ENCODE measurements around the gene IFITM10.

The IFITM10 gene

GRCh38 chr11:1762537-1763302 is 12.3 kb upstream of the IFITM10 start:
- TF ChIP-seq GATA1 (IDR thresholded peaks at IDR 0.05; ENCODE audit: low read depth, low read length) (no peak), POLR2A (IDR thresholded peaks at IDR 0.05; ENCODE audit: low read length) (no peak)
- DNase-seq: peak; percentile 32 to 61

DNA sequence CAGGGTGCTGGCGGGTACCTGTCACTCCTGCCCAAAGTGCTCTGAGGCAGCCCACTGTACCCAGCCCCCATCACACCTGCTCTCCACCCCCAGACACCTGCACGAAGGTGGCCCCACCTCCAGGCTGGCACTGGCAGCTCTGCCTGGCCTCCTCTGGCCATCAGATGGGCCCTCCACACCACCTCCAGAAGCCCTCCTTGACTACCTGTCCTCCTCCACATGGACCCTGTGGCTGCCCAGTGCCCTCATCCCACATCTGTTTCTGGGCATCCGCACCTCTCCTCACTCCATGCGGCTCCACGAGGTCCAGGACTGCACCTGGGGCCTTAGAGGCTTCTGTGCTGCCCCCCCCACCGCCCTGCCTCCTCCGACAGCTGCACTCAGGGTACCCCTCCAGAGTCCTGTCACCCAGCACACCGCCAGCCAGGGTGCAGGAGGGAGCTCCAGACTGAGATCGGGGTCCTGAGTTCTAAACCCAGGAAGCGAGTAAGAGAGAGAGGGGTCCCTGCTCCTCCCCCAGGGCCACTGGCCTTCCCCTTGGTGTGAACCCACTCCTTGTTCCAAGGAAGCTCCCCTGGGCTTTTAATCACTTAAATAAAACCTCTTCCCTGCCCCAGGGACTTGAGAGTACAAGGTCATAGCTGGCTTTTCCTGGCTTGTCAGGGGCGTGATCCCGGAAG is 11.6 kb upstream of the IFITM10 start:
- TF ChIP-seq GATA1 (IDR thresholded peaks at IDR 0.05; ENCODE audit: low read depth, low read length) (no peak), POLR2A (IDR thresholded peaks at IDR 0.05; ENCODE audit: low read length) (no peak)
- DNase-seq: no peak

DNA sequence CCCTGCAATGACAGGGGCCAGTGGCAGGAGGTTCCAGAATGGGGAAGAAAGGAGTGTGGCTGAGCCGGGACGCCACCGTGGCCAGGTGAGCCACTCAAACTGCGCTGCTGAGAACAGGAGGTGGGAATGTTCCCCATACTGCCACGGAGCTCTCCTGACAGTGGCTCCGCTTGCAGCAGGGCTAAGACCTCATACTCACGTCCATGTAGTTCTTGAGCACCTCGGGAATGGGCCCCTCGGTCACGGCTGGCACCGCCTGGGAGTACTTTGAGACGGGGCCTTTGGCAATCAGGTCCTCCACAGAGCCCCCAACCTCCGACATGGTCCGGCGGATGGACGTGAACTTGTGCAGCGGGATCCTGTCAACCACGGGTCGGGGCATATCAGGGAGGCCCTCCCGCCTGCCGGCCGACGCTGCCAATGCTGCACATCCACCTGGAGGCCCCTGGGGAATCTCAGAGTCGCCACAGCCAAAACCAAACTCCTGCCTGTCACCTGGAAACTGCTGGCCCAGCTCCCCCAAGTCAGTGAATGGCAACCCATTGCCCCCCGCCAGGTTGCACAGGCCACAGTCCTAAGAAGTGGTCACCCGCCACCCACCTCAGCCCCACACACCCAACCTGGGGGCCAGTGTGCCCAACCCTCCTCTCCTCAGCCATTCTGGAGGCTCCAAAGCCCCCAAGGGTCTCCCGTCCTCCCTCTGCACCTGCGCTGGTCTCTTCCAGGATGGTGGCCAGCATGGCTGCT is 10.9 kb upstream of the IFITM10 start:
- TF ChIP-seq POLR2A (IDR thresholded peaks at IDR 0.05; ENCODE audit: low read length) (no peak), GATA1 (IDR thresholded peaks at IDR 0.05; ENCODE audit: low read depth, low read length) (no peak)
- no peak for DNase-seq

DNA sequence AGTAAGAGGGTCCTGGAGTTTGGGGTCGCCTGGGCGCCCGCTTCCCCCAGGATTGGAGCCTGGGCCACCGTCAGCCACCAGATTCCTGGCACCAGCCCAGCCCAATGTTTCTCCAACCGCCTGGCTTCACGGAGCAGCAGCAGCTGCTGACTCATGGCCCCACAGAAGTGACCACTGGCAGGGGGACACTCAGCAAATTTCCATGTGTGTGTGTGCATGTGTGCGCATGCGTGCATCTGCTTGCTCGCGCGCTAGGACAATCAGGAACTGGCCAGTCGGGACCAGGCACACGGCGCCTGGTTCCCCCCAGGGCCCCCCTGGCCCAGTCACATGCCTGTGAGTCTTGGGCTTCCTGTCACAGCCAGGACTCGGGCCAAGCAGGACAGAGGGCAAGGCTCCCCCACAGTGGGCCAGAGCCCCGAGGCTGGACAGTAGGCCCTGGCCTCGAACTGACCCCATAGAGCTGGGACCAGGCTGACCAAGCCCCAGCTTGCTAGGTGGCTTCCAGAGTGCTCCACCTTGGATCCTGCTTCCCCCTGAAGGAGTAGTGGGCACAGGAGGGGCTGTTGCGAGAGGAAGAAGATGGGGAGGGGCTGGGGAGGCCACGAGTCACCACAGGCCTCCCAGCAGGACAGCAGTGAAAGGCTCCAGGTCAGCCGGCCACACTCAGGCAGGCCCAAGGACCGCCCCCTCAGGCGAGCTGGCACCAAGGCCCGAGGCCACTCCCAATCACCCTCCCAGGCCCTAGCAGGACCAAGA is 10.1 kb upstream of the IFITM10 start:
- TF ChIP-seq POLR2A (IDR thresholded peaks at IDR 0.05; ENCODE audit: low read length) (no peak), GATA1 (IDR thresholded peaks at IDR 0.05; ENCODE audit: low read depth, low read length) (no peak)
- peak; percentile 30 to 36 for DNase-seq

DNA sequence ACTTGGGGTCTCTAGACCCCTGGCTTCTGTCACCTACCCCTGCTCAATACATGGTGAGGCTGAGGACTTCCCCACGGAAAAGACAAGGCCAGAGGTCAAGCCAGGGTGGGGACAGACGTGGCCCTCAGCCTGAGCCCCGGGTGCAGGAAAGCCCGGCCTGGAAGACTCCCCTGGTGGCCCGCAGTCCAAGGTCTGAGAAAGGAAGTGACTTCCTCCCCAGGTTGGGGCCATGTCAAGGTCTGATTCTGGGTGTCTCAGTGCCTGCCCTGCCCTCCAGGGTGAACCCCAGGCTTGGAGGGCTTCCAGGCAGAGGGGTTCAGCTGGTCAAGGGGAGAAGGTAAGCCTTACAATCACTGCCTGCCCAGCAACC is 9.4 kb upstream of the IFITM10 start:
- no peak for DNase-seq
- TF ChIP-seq POLR2A (IDR thresholded peaks at IDR 0.05; ENCODE audit: low read length) (no peak), GATA1 (IDR thresholded peaks at IDR 0.05; ENCODE audit: low read depth, low read length) (no peak)

GRCh38 chr11:1759151-1759850 is 8.9 kb upstream of the IFITM10 start:
- TF ChIP-seq GATA1 (IDR thresholded peaks at IDR 0.05; ENCODE audit: low read depth, low read length) (no peak), POLR2A (IDR thresholded peaks at IDR 0.05; ENCODE audit: low read length) (no peak)
- DNase-seq: no peak

- no peak for DNase-seq
- TF ChIP-seq POLR2A (IDR thresholded peaks at IDR 0.05; ENCODE audit: low read length): no peak
- TF ChIP-seq GATA1 (IDR thresholded peaks at IDR 0.05; ENCODE audit: low read depth, low read length): no peak
Observed at GRCh38 chr11:1758611-1759150, 8.3 kb upstream of the IFITM10 start.

GRCh38 chr11:1757861-1758610 is 7.6 kb upstream of the IFITM10 start:
- no peak for TF ChIP-seq GATA1 (IDR thresholded peaks at IDR 0.05; ENCODE audit: low read depth, low read length)
- no peak for TF ChIP-seq POLR2A (IDR thresholded peaks at IDR 0.05; ENCODE audit: low read length)
- no peak for DNase-seq

DNA sequence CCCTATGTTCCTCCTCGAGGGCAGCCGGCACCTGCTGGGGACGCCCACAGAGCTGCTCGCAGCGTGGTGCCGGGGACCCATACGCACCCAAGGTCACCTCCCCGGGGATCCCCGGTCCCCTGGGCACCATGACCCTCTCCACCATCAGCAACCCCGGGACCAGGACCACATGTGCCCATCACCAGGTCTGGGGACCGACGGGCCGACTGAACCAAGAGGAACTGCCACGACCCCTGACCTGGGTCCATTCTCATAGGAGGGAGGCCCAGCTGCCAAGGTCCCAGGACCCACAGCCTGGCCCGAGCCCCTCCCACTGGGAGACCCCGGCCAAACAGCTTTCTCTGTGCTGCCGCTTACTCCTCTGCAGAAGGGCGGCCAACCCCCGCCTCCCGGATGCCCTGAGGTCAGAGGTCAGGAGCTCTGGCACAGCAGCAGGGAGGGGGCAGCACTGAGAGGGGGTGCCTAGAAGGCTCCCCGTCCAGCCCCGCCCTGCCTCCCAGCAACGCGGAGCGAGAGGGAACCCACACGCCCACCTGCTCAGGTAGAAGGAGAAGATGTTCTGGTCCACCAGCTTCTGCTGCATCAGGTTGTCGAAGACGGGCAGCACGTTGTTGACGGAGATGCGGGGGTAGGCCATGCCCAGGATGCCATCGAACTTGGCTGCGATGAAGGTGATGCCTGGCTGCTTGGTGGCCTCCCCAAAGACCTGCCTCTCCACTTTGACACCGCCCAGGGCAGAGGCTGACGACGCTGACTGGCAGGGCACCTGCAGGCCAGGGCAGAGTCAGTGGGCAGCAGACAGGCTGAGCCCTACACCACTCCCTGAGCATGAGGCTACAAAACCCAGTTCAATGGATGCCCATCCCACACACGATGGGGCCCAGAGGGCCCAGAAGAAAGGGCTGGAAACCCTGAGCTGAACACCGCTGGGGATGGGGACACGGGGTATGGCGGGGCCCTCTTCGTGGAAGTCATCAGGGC is 6.7 kb upstream of the IFITM10 start:
- no peak for DNase-seq
- TF ChIP-seq POLR2A (IDR thresholded peaks at IDR 0.05; ENCODE audit: low read length) (no peak), GATA1 (IDR thresholded peaks at IDR 0.05; ENCODE audit: low read depth, low read length) (no peak)

DNA sequence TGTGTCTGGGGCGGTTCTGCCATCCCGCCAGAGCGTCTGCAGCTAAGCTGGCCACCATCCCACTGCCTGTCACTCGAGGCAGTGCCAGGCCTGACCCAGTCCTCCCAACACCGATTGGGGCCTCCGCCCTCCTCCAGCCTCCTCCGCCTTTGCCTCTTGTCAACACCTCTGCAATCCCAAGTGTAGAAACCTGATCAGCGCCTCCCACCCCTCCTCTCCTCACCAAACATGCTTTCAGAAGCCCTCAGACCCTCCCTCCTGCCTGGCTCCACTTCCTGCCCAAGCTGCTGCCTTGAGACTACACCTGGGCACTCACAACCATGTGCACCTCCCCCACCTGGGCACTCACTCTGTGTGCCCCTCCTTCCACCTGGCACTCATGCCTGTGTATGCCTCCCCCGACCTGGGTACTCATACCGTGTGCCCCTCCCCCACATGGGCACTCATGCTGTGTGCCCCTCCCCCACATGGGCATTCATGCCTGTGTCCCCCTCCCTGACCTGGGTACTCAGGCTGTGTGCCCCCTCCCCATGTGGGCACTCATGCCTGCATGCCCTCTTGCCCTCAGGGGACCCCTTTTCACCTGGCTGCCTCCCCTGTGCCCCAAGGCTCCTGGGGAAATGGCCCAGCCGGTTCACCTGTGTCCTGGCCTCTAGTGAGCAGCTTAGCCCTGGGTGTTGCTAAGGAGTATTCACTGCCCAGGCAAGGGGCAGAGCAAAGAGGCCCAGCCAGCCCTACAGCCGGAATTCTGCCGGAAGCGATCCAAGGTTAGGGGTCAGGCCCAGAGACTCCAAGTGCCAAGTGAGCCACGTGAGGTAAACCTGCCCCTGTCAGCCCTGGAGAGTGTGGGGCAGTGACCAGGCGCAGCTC is 5.5 kb upstream of the IFITM10 start:
- DNase-seq: no peak
- TF ChIP-seq GATA1 (IDR thresholded peaks at IDR 0.05; ENCODE audit: low read depth, low read length): no peak
- TF ChIP-seq POLR2A (IDR thresholded peaks at IDR 0.05; ENCODE audit: low read length): no peak
